Loucy (cell line): Measurements from ENCODE around the gene JMJD4.
"Not testable (repeated sequence)": the region's sequence is repeated elsewhere in the genome, so short reads cannot be mapped to it uniquely, and the experiment has no call there.

Experiments used
- H2AFZ ChIP-seq: fragments of 200-600 bp; sonication (generic); 2 replicates; pipeline ENCODE4 v1.6.0; 2016; ENCODE audit warnings: antibody characterized with exemption, mild to moderate bottlenecking, low read length, moderate library complexity
- H3F3A ChIP-seq: fragments of 200-600 bp; 2 replicates; pipeline ENCODE4 v1.6.0; 2016; ENCODE audit warnings: antibody characterized with exemption, low read depth, mild to moderate bottlenecking
- H3K27me3 ChIP-seq: fragments of 200-600 bp; sonication (generic); 2 replicates; pipeline ENCODE4 v1.6.1; 2014; ENCODE audit warnings: low read length, mild to moderate bottlenecking; ENCODE audit not compliant: insufficient read depth, poor library complexity, severe bottlenecking
- H3K36me3 ChIP-seq: fragments of 200-600 bp; sonication (generic); 2 replicates; pipeline ENCODE4 v1.6.1; 2016; ENCODE audit warnings: low read length; ENCODE audit not compliant: insufficient read depth
- H3K4me1 ChIP-seq: fragments of 200-600 bp; sonication (generic); 2 replicates; pipeline ENCODE4 v1.5.1; 2014; ENCODE audit warnings: low read length, mild to moderate bottlenecking; ENCODE audit not compliant: insufficient read depth, poor library complexity, severe bottlenecking
- H3K4me2 ChIP-seq: fragments of 200-600 bp; sonication (generic); 2 replicates; pipeline ENCODE4 v1.6.0; 2014; ENCODE audit warnings: antibody characterized with exemption, low read length, low read depth, mild to moderate bottlenecking; ENCODE audit not compliant: poor library complexity, severe bottlenecking
- H3K4me3 ChIP-seq: fragments of 200-600 bp; sonication (generic); 2 replicates; pipeline ENCODE4 v1.5.1; 2014; ENCODE audit warnings: low read length, mild to moderate bottlenecking, mixed read lengths; ENCODE audit not compliant: poor library complexity, severe bottlenecking
- H3K79me2 ChIP-seq: fragments of 200-600 bp; sonication (generic); 2 replicates; pipeline ENCODE4 v1.6.1; 2014; ENCODE audit warnings: low read length; ENCODE audit not compliant: insufficient read depth
- H3K9ac ChIP-seq: fragments of 200-600 bp; sonication (generic); 2 replicates; pipeline ENCODE4 v1.6.0; 2014; ENCODE audit warnings: mild to moderate bottlenecking, low read depth, low read length, moderate library complexity; ENCODE audit not compliant: poor library complexity, severe bottlenecking
- H3K9me2 ChIP-seq: fragments of 200-600 bp; sonication (generic); replicated peaks from 2 replicates; pipeline ENCODE4 v1.6.1; 2016; ENCODE audit warnings: low read depth, low read length, mixed read lengths
- H3K9me3 ChIP-seq: fragments of 200-600 bp; sonication (generic); 2 replicates; pipeline ENCODE4 v1.6.1; 2014; ENCODE audit warnings: mild to moderate bottlenecking, antibody characterized with exemption, low read length, low read depth; ENCODE audit not compliant: insufficient read depth
- H4K20me1 ChIP-seq: fragments of 200-600 bp; sonication (generic); 2 replicates; pipeline ENCODE4 v1.6.0; 2014; ENCODE audit warnings: antibody characterized with exemption, low read length, mild to moderate bottlenecking; ENCODE audit not compliant: insufficient read depth, poor library complexity, severe bottlenecking
- CTCF ChIP-seq: fragments of 200-600 bp; sonication (generic); conservative IDR thresholded peaks from 2 replicates; pipeline ENCODE4 v1.5.1; 2014; ENCODE audit warnings: mild to moderate bottlenecking, antibody characterized with exemption, low read length
- EZH2phosphoT487 ChIP-seq: fragments of 200-600 bp; IDR thresholded peaks from 2 replicates; pipeline ENCODE4 v1.6.1; 2018; ENCODE audit warnings: antibody characterized with exemption, mild to moderate bottlenecking, moderate library complexity, borderline replicate concordance

Gene JMJD4

GRCh38 chr1:227707846-227708245, 27.3 kb downstream of the JMJD4 start:
- Histone ChIP-seq H4K20me1 (no peaks in the 10 kb centered on the region), H3K9ac (no peak overlapping the region), H3K36me3 (no peaks in the 10 kb centered on the region), H3K4me2 (peak overlapping the region; percentile 23), H3K9me2 (no peaks in the 10 kb centered on the region), H3K9me3 (no peaks in the 10 kb centered on the region), H3K27me3 (no peaks in the 10 kb centered on the region), H3K4me3 (no peak overlapping the region), H3K4me1 (no peaks in the 10 kb centered on the region), H2AFZ (no peak overlapping the region), H3F3A (no peaks in the 10 kb centered on the region), H3K79me2 (no peaks in the 10 kb centered on the region)
- TF ChIP-seq EZH2phosphoT487: no peak
- no peak for TF ChIP-seq CTCF

- H3K79me2 ChIP-seq: not testable (repeated sequence)
- H3K9me3 ChIP-seq: peaks cover 12% of the 10 kb centered on the region; the same call in 1 of the 2 replicates
These were observed 33.5 kb downstream of the JMJD4 start for GRCh38 chr1:227701631-227702030.

GRCh38 chr1:227697321-227697864, 37.7 kb downstream of the JMJD4 start:
- H3F3A ChIP-seq: no peaks in the 10 kb centered on the region
- no peak overlapping the region for H3K4me3 ChIP-seq
- H3K9me2 ChIP-seq: no peaks in the 10 kb centered on the region
- no peaks in the 10 kb centered on the region for H3K79me2 ChIP-seq
- H4K20me1 ChIP-seq: no peaks in the 10 kb centered on the region
- H2AFZ ChIP-seq: no peak overlapping the region
- no peaks in the 10 kb centered on the region for H3K36me3 ChIP-seq
- H3K9ac ChIP-seq: no peak overlapping the region
- H3K4me2 ChIP-seq: no peak overlapping the region
- H3K4me1 ChIP-seq: no peaks in the 10 kb centered on the region
- peaks cover 15% of the 10 kb centered on the region; the same call in 1 of the 2 replicates for H3K9me3 ChIP-seq
- TF ChIP-seq CTCF (no peak), EZH2phosphoT487 (no peak)
- no peaks in the 10 kb centered on the region for H3K27me3 ChIP-seq

More at GRCh38 chr1:227701631-227702030, 33.5 kb downstream of the JMJD4 start:
- H3K9me2 ChIP-seq, H3K36me3 ChIP-seq, H3K9ac ChIP-seq, H3K4me1 ChIP-seq, H3K4me3 ChIP-seq, H3K27me3 ChIP-seq, H4K20me1 ChIP-seq, H3F3A ChIP-seq, H2AFZ ChIP-seq, H3K4me2 ChIP-seq: not testable (repeated sequence)

- no peaks in the 10 kb centered on the region for H3F3A ChIP-seq
- no peaks in the 10 kb centered on the region for H3K9me3 ChIP-seq
These were observed 49.3 kb downstream of the JMJD4 start for GRCh38 chr1:227685807-227686206.

More at GRCh38 chr1:227685807-227686206, 49.3 kb downstream of the JMJD4 start:
- no peaks in the 10 kb centered on the region for H3K79me2 ChIP-seq
- no peaks in the 10 kb centered on the region for H3K4me1 ChIP-seq
- H3K9me2 ChIP-seq: no peaks in the 10 kb centered on the region
- H3K9ac ChIP-seq: no peak overlapping the region
- no peak overlapping the region for H3K4me2 ChIP-seq
- H4K20me1 ChIP-seq: no peaks in the 10 kb centered on the region
- no peaks in the 10 kb centered on the region for H3K27me3 ChIP-seq
- H3K36me3 ChIP-seq: no peaks in the 10 kb centered on the region
- H3K4me3 ChIP-seq: no peak overlapping the region
- TF ChIP-seq CTCF (no peak), EZH2phosphoT487 (no peak)
- H2AFZ ChIP-seq: no peak overlapping the region
